PC-9 (cell line): ENCODE data around the gene MOV10L1. TPM values are rescaled to one million over a fixed set of nuclear protein-coding genes. Genes with fewer than 3 reads are reported as not detected.

ENCODE experiments used
- BruUV-seq: library from RNA; stranded (reverse); fragments of 400-500 nt; replicated peaks from 2 replicates; lab custom pipeline; 2021; lab: Mats Ljungman, UMichigan
- CTCF ChIA-PET: fragments of 300-600 bp; sonication (Branson Sonifier 250); formaldehyde crosslinking; loops from one replicate; lab custom pipeline; 2022; ENCODE audit warnings: antibody characterized with exemption; lab: Charles Lee
- POLR2A ChIA-PET: fragments of 300-600 bp; sonication (Branson Sonifier 250); formaldehyde crosslinking; loops from one replicate; lab custom pipeline; 2022; ENCODE audit warnings: antibody characterized with exemption; ENCODE audit not compliant: unreplicated experiment; lab: Charles Lee
- DNase-seq, 2 experiments: peaks; one replicate each; pipeline versions ENCODE4 v3.0.0 to v3.0.0-alpha.2; 2015 to 2022; ENCODE audit warnings: mixed read lengths in 1 of 2
- H2AFZ ChIP-seq: fragments of 200-600 bp; sonication (generic); 2 replicates; pipeline ENCODE4 v1.8.1; 2017; ENCODE audit warnings: antibody characterized with exemption
- H3F3A ChIP-seq: fragments of 200-600 bp; sonication (generic); 2 replicates; pipeline ENCODE4 v1.8.1; 2017; ENCODE audit warnings: antibody characterized with exemption, mild to moderate bottlenecking, low read depth; ENCODE audit not compliant: insufficient read depth
- H3K27ac ChIP-seq: fragments of 200-600 bp; sonication (generic); 2 replicates; pipeline ENCODE4 v1.6.1; 2016; ENCODE audit warnings: mixed run types
- H3K27me3 ChIP-seq: fragments of 200-600 bp; sonication (generic); 2 replicates; pipeline ENCODE4 v1.6.1; 2016; ENCODE audit warnings: low read depth, mixed run types; ENCODE audit not compliant: insufficient read depth
- H3K36me3 ChIP-seq: fragments of 200-600 bp; sonication (generic); 2 replicates; pipeline ENCODE4 v1.6.1; 2016; ENCODE audit warnings: low read depth, mixed run types
- H3K4me1 ChIP-seq: fragments of 200-600 bp; sonication (generic); replicated peaks from 2 replicates; pipeline ENCODE4 v1.6.1; 2016; ENCODE audit warnings: mixed run types; ENCODE audit not compliant: insufficient read depth
- H3K4me2 ChIP-seq: fragments of 200-600 bp; sonication (generic); 2 replicates; pipeline ENCODE4 v1.6.1; 2017; ENCODE audit warnings: mixed run types
- H3K4me3 ChIP-seq: fragments of 200-600 bp; sonication (generic); 2 replicates; pipeline ENCODE4 v1.6.1; 2016; ENCODE audit warnings: mixed run types
- H3K79me2 ChIP-seq: fragments of 200-600 bp; sonication (generic); 2 replicates; pipeline ENCODE4 v1.6.1; 2017; ENCODE audit warnings: low read depth, mixed run types
- H3K9me2 ChIP-seq: fragments of 200-600 bp; sonication (generic); 2 replicates; pipeline ENCODE4 v1.8.1; 2017; ENCODE audit warnings: mild to moderate bottlenecking; ENCODE audit not compliant: insufficient read depth
- H3K9me3 ChIP-seq: fragments of 200-600 bp; sonication (generic); 2 replicates; pipeline ENCODE4 v1.8.1; 2016; ENCODE audit warnings: low read depth; ENCODE audit not compliant: insufficient read depth
- H4K20me1 ChIP-seq: fragments of 200-600 bp; sonication (generic); 2 replicates; pipeline ENCODE4 v1.8.1; 2017; ENCODE audit not compliant: insufficient read depth
- EZH2 ChIP-seq: fragments of 200-600 bp; sonication (generic); IDR thresholded peaks from 2 replicates; pipeline ENCODE4 v1.8.0; 2017; ENCODE audit warnings: antibody characterized with exemption, low read depth
- intact Hi-C: fragments of 100-400 bp; cut with micrococcal nuclease; formaldehyde crosslinking; loops from one replicate; pipeline ENCODE4 v1.10.0; 2022; ENCODE audit not compliant: unreplicated experiment
- total RNA-seq: library from RNA; stranded (reverse); gene quantifications from 2 replicates; pipeline ENCODE4 v1.2.3, GENCODE V29; 2021
- TF ChIP-seq, protein P1 (sequence below): fragments of 200-600 bp; sonication (generic); conservative IDR thresholded peaks from 2 replicates; pipeline ENCODE4 v1.6.1; 2017; ENCODE audit warnings: mixed run types, antibody characterized with exemption, mild to moderate bottlenecking, moderate library complexity

Gene MOV10L1
- total RNA-seq, 1 experiment from 2014 or later: not detected

DNA sequence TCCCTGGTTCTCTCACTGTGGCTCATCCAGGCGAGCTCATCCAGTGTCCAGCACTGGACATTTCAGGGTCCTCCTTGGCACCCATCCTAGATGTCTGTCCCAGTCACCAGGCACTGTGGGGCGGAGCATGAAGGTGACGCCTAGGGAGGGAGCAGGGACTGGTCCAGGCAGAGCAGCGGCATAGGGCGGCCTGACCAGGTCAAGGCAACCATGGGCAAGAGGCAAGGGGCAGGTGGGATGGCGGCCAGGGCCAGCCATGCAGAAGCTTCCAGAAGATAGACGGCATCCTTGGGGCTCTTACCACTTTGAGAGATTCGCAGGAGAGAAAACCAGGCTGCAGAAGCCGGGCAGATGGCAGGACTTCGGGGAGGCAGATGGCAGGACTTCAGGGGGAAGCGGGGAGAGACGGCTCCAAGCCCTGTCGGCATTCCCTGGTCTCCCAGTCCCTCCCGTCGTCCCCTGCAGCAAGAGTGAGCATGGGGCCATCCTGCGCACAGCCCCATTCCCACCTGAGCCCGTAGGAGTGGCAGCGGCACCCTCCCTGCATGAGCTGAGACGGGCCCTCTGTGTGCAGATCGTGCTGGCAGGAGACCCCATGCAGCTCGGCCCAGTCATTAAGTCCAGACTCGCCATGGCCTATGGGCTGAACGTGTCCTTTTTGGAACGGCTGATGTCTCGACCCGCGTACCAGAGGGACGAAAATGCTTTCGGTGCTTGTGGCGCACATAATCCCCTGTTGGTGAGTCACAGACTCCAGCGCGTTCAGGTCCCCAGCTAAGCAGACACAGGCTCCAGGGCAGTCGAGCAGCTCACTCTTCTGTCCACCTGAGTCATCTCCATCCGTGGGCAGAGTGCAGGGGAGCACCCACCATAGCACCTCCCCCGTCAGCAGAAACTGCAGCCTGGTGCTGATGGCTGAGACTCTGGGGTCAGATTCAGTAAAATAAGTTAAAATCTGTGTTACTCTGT lies 60.6 kb downstream of the MOV10L1 start:
- H3K9me2 ChIP-seq: no peaks in the 10 kb centered on the region
- peaks cover 4% of the 10 kb centered on the region; the same call in 1 of the 2 replicates for H3K27me3 ChIP-seq
- no peaks in the 10 kb centered on the region for H4K20me1 ChIP-seq
- TF ChIP-seq, protein P1, sequence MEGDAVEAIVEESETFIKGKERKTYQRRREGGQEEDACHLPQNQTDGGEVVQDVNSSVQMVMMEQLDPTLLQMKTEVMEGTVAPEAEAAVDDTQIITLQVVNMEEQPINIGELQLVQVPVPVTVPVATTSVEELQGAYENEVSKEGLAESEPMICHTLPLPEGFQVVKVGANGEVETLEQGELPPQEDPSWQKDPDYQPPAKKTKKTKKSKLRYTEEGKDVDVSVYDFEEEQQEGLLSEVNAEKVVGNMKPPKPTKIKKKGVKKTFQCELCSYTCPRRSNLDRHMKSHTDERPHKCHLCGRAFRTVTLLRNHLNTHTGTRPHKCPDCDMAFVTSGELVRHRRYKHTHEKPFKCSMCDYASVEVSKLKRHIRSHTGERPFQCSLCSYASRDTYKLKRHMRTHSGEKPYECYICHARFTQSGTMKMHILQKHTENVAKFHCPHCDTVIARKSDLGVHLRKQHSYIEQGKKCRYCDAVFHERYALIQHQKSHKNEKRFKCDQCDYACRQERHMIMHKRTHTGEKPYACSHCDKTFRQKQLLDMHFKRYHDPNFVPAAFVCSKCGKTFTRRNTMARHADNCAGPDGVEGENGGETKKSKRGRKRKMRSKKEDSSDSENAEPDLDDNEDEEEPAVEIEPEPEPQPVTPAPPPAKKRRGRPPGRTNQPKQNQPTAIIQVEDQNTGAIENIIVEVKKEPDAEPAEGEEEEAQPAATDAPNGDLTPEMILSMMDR: no peak
- TF ChIP-seq EZH2: no peak
- H3K36me3 ChIP-seq: no peaks in the 10 kb centered on the region
- POLR2A ChIA-PET: no interaction called here
- H3K27ac ChIP-seq: no peak overlapping the region
- H3K79me2 ChIP-seq: no peaks in the 10 kb centered on the region
- no TSS peak for BruUV-seq
- H3K4me1 ChIP-seq: no peaks in the 10 kb centered on the region
- CTCF ChIA-PET: interaction anchor here (1.3 kb wide), 1 partner anchor 61 kb away, joined by 3 read pairs; no protein-coding TSS in a partner anchor
- no peaks in the 10 kb centered on the region for H3K9me3 ChIP-seq
- intact Hi-C loops: no loop called here
- DNase-seq: peak in 1 of 2 experiments; percentile 26
- no peak overlapping the region for H3K4me2 ChIP-seq
- H3F3A ChIP-seq: peaks cover 11% of the 10 kb centered on the region
- no peak overlapping the region for H3K4me3 ChIP-seq
- no peak overlapping the region for H2AFZ ChIP-seq

DNA sequence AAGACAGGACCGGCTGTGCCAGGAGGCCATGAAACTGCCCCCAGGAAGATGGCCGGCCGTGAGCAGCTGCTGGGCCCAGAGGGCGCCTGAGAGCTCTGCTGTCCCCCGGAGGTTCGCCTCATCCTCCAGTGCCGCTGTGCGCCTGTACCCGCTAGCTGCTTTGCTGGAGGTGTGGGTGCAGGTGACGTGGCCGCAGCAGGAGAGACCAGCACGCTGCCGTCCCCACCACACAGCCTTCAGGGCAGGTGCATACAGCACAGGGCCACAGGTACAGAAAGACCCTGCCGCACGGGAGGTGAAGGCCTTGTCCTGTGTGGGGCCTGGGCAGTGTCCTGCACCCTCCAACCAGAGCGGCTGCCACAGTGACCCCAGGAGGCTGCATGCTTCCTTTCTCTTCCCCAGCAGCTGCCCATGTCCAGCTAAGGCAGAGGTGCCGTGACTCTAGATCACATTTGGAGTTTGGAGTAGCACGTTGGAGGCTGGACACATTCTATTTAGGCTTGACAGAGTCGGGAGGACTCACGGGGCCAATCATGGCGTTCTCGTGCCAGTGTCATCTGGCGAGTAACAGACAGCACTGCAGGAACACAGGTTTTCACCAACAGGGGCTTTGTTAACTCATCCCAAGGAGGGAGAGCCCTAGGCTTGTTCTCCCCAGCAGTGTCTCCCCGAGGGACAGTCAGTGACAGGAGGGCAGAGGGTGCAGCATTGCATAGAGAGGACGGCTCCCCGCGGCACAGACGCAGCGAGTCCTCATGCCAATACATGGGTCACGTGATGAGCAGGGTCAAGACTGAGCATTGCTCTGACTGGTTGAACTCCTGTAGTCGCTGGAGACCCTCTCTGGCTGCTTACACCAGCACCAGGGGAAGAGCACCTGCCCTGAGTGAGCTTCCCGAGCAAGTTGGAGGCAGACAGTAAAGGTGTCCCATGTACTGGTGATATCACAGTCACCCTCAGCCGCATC lies 62.0 kb downstream of the MOV10L1 start:
- Histone ChIP-seq H3K27me3 (peaks cover 4% of the 10 kb centered on the region; the same call in 1 of the 2 replicates), H3K9me3 (no peaks in the 10 kb centered on the region), H2AFZ (no peak overlapping the region), H4K20me1 (no peaks in the 10 kb centered on the region), H3K79me2 (no peaks in the 10 kb centered on the region), H3K27ac (no peak overlapping the region), H3F3A (peaks cover 11% of the 10 kb centered on the region), H3K9me2 (no peaks in the 10 kb centered on the region), H3K36me3 (no peaks in the 10 kb centered on the region), H3K4me1 (no peaks in the 10 kb centered on the region), H3K4me2 (no peak overlapping the region), H3K4me3 (no peak overlapping the region)
- ChIA-PET POLR2A (no interaction called here), CTCF (no interaction called here)
- intact Hi-C loops: no loop called here
- BruUV-seq: no TSS peak
- peak in 1 of 2 experiments; percentile 16 for DNase-seq
- TF ChIP-seq, protein P1: no peak
- no peak for TF ChIP-seq EZH2
